Activated naive CD4-positive, alpha-beta T cell (primary cell): Measurements from ENCODE around the gene PRKCH.
"Not testable (repeated sequence)": the region's sequence is repeated elsewhere in the genome, so short reads cannot be mapped to it uniquely, and the experiment has no call there.

Experiments used
- DNase-seq, 4 experiments: peaks; one replicate each; lab custom pipeline; 2025; lab: John Stamatoyannopoulos, UW

Gene PRKCH

GRCh38 chr14:61515436-61516117, 194.2 kb downstream of the PRKCH start:
- no peak for DNase-seq

DNA sequence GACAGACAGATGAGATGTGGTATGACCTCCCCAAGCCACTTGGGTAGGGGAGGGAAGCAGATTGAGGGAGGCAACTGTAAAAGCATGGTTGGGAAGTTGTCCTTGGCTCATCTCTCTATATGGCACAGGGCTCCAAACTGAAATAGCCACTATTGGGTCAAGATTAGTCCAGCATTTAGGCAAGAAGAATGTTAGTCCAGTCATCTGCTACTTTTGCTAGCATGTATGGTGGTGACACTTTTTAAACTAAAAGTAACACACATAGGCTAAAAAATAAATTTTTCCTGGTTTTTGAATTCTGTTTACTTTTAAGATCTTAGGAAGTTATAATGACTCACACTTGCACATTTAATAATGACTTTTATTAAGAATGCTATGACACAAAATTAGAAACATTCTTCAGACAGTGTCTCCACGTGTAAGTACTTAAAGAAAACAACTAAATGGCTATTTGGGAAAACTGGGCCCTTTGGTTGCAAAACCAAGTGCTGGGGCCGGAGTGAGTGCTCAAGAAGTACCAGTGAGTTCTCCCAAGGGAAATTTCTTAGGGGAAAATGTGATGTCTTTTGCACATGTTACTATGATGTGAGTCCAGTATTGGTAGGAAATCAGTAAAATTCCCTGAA, 194.9 kb downstream of the PRKCH start:
- DNase-seq, result no peak

DNA sequence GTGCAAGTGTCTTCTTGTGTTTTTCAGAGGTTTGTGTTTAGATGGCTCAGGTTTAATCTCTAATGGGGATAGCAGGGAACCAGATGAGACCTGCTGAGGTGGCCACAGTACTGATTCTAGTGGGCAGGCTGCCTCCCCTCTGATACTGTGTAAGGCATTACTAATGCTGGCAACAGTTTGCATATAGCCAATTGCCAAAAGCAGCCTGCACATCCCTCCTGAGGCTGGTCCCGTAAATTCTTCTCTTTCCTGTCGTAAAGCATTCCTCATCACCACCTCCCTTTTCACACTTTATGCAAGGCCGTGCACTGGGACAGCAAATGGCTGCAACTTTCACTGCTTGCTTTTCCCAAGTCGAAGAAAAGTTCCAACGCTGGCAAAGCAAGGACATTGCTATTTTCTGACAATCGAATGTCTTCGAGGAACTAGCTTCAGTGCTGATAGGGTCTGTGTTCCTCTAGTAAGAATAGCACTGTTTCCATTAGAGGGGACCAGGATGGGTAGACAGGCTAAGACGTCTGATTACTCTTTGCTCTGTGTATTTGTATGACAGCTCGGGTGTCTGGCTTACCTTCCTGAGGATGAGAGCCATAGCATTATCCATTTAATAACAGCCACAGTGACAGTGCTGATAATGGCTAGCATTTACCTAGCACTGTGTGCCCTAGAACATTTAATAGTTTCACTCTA, 195.7 kb downstream of the PRKCH start:
- no peak for DNase-seq

GRCh38 chr14:61517911-61518384, 196.6 kb downstream of the PRKCH start:
- no peak for DNase-seq

- no peak for DNase-seq
Measured at GRCh38 chr14:61518403-61518802, 197.0 kb downstream of the PRKCH start.

- DNase-seq, result no peak
Measured at GRCh38 chr14:61519106-61519505, 197.7 kb downstream of the PRKCH start.

- DNase-seq, result no peak
Measured at GRCh38 chr14:61519735-61520134, 198.4 kb downstream of the PRKCH start.

DNA sequence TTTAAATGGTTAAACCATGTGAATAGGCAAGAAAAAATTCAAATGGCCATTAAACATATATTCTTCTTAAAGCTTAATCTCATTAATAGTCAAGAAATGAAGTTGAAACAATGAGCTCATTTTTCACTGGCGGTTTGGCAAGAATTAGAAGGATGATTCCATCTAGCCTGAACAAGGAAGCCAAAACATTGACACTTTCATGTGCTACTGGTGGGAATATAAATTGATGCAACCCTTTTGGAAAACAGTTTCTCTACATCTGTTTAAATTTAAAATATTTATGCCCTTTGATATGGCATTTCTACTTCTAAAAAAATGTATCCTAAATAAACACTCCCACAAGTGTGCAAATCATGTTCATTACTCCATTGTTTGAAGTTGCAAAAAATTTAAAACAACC, 199.2 kb downstream of the PRKCH start:
- no peak for DNase-seq

DNA sequence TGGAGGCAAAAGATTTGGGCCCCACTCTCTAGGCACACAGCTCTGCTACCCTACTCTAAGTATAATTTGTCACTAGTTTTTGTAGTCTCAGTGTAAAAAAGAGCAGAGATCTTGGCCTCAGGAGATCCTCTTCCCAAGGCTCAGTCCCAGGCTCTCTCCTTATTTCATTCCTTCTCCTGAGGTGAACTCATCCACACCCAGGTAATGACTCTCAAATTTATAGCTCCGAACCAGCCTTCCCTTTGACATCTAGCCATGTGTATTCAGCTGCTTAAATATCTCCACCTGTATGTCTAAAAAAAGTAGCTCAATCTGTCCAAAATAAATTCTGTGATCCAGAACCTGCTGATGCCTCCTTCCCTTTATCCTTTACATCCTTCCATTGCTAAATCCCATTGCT, 200.4 kb downstream of the PRKCH start:
- no peak for DNase-seq

- no peak for DNase-seq
Measured at GRCh38 chr14:61523751-61524150, 202.4 kb downstream of the PRKCH start.

DNA sequence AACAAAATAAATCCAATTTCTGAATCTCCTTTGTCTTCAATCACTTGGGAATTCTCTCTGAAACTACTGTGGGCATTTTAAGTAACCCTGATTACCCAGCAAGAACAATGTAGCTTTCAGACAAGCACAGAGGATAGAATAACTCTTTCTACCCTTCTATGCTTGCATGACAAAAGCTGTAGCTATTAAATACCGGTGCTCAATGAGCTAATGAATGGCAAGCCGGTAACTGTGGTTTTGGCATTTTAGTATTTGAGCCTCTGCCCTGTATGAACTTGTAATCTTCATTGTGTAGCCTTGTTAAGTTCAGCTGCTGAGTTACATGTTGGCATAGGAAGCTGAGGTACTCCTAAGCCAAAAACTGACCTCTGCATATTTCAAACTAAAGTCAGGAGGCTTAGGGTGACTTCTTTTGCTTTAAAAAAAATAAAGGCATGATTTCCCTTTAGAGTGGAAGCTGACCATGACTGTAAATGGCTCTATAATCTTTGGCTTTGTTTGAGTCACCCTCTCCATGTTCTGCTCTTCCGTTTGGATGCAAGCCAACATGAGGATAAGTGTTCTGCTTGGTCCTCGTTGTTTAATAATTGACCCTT, 202.9 kb downstream of the PRKCH start:
- no peak for DNase-seq

DNA sequence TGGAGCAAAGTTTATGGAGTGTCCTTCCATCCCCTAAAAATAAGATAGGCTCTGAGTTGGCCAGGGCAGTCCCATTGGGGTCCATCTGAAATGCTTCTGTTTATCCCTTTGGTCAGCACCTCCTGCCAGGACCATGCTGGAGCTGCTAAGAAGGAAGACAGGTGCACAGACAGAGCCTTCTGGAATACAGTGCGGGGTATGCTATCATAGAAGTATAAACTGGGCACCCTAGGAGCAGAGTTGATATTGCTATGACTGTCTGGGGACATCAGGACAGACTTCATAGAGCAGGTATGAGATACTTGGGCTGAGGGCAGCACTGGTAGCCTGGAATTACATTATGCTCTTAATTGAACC, 203.5 kb downstream of the PRKCH start:
- DNase-seq, result no peak

- DNase-seq, result no peak
Measured at GRCh38 chr14:61525293-61526011, 204.1 kb downstream of the PRKCH start.

DNA sequence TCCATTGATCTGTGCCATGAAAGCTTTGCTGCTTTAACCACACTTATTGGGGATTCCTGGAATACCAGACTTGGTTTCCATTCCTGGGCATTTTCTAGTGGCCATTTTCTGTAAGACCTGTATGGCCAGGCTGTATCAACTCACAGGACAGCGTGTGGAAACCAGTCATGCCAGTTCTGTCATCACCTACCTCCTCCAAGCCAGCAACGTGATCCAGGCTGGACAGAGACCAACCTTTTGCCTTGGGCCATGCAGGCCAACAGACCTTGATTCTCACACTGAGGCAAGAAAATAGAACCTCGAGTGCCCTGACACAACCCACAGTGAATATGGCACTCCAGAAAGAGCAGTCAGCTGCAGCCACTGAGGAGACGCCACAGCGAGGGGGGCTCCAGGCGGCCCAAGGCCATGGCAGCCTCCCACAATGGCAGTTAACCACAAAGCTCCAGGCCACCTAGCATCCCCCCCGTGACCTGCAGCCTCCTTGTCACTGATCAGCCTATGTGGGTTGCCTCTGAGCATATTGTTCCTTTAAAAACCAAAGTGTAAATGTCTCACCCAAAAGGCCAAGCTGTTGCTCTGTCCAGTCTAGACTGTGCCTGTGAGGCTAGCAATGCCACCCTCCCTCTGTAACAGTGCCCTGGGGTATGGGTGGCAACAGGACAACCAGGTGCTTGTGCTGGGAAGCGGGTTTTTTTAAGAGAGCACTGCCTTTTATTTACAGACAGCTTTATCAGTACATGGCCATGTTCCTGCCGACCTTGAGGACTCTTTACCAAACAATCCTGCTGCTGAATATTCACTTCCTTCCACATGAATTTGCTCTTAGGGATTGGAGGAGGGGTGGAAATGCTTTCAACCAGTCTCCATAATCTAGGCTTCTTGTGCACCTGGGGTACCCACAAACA, 205.3 kb downstream of the PRKCH start:
- no peak for DNase-seq

DNA sequence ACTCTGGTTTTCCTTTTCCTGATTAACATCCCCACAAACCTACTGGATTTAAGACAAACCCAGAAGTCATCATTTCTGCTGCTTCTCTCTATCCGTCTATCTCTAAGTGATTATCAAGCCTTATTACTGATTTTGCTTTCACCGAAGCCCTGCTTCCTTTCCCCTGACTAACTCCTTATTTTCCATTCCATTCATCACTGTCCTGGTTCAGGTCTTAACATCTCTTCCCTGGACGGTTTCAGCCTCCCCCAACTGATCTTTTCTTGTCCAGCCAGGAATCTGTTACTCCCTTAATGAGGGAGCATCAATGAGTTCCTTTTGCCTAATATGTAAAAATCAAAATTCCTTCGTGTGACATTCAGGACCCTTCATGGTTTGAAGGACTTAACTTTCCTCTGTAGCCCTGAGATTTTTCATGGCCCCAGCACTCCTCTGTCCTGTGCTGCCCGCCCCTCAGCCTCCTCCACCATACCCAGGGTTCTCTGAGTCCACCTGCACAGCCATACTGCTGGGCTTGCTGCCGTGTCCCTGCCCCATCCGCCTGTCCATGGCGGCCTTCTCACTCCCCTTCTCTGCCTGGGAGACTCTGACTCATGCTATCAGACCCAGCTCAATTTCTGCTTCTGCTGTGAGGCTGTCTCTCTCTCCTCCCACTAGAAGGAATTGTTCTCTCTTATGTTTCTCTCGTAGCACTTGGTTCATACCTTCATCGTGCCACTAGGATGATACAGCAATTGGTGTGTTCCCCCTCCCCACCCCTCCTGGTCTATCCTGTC, 206.1 kb downstream of the PRKCH start:
- no peak for DNase-seq

DNA sequence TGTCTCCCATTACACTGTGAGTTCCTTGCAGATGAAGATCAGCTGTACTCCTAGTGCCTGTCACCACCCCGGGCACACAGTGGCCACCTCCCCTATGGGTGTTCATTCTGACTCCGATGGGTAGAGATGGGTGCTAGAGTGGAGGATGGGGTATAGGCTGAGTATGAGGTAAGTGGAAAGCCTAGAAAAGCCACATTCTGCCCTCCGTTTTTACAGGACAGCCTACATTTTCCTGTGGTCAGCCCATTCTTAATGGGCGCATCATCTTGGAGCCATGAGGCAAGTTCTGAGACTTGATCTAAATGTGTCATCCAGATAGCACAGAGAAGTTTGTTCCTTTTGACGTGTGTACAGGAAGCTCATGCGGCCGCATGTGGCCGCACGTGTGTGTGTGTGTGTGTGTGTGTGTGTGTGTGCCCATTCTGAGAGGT, 207.2 kb downstream of the PRKCH start:
- DNase-seq, result no peak

- not testable (repeated sequence) for DNase-seq
Measured at GRCh38 chr14:61529360-61529759, 208.0 kb downstream of the PRKCH start.

- no peak for DNase-seq
Measured at GRCh38 chr14:61530296-61530695, 208.9 kb downstream of the PRKCH start.

DNA sequence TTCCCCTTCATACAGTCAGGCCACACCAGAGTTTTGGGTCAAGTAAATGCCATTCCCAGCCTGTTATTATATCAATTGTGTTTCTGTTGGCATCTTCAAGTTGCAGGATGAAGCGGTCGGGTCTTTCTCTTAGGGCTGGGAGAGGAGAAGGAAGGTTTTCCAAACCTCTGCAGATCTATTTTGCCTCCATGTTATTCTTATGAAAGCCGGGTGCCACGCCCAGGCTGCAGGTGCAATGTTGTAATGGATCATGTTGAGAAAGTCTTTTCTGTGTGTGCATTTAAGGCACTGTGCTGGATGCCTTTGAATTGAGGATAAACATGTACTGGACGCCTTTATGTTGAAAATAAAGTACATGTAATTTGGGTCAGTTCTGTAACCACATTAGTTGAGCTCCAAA, 209.5 kb downstream of the PRKCH start:
- DNase-seq, result no peak

DNA sequence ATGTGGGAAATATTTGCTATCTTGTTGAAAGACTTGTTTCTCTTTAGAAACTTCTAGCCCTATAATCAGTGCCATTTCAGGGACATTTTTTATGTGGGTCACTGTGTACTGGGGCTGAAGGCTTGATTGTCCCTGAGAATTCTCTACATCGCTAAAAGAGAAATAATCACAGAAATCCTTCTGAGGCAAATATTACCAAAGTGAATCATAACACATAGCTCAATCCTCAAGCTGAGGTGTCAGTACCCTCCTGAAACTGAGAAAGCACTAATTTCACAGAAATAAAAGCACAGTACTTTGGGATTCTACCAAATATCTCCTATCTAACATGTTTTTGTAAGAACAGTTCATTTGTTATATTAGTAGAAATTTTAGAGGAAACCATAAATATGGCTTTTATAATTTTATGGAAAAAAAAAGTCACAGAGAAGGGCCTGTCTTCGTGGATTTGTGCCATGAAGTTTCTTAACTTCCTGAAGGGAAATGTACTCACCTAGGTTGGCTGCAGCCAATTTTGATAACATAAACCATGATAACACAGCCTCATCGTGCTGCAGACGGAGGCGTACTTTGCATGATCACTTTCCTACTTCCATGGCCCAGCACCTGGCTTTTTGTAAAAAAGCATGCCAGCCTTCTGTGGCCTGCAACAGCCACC, 210.2 kb downstream of the PRKCH start:
- DNase-seq, result no peak
